Fibroblast of lung (primary cell): ENCODE measurements around the gene CFHR2. TPM values are rescaled to one million over a fixed set of nuclear protein-coding genes. Genes with fewer than 3 reads are reported as not detected.

Experiments
- DNase-seq, 2 donors: peaks; one replicate each; pipeline versions ENCODE4 v3.0.0 to v3.0.0-alpha.2; 2010; ENCODE audit warnings: low read depth in 2 of 2
- H2AFZ ChIP-seq: 2 replicates; pipeline ENCODE4 v1.5.1; 2012; ENCODE audit warnings: low read length, control low read depth, inconsistent platforms
- H3K27ac ChIP-seq: 2 replicates; pipeline ENCODE4 v1.5.1; 2011; ENCODE audit warnings: low read length, control low read depth; ENCODE audit not compliant: insufficient read depth
- H3K27me3 ChIP-seq: 2 replicates; pipeline ENCODE4 v1.5.1; 2011; ENCODE audit warnings: mild to moderate bottlenecking, low read length; ENCODE audit not compliant: control insufficient read depth, insufficient read depth
- H3K36me3 ChIP-seq: 2 replicates; pipeline ENCODE4 v1.5.1; 2011; ENCODE audit warnings: low read length; ENCODE audit not compliant: control insufficient read depth, insufficient read depth
- H3K4me1 ChIP-seq: 2 replicates; pipeline ENCODE4 v1.5.1; 2011; ENCODE audit warnings: low read length; ENCODE audit not compliant: control insufficient read depth, insufficient read depth; ENCODE audit errors: extremely low read depth
- H3K4me2 ChIP-seq: 2 replicates; pipeline ENCODE4 v1.5.1; 2011; ENCODE audit warnings: low read length, control low read depth; ENCODE audit not compliant: insufficient read depth; ENCODE audit errors: extremely low read depth
- H3K4me3 ChIP-seq, 4 experiments: fragments of 200-600 bp in 1 of 4; sonication (generic) in 1 of 4; replicated peaks in 1 of 4; 2 replicates each; pipeline ENCODE4 v1.5.1; 2011 to 2016; ENCODE audit warnings: low read length in 4 of 4, low read depth in 3 of 4, mild to moderate bottlenecking in 3 of 4, control low read depth in 2 of 4, inconsistent platforms in 1 of 4, mixed read lengths in 1 of 4; ENCODE audit not compliant: insufficient read depth in 1 of 4; ENCODE audit errors: control extremely low read depth in 1 of 4
- H3K79me2 ChIP-seq: 2 replicates; pipeline ENCODE4 v1.5.1; 2012; ENCODE audit warnings: mild to moderate bottlenecking, low read length, inconsistent platforms; ENCODE audit not compliant: control insufficient read depth, insufficient read depth
- H3K9ac ChIP-seq: 2 replicates; pipeline ENCODE4 v1.5.1; 2011; ENCODE audit warnings: mild to moderate bottlenecking, low read length, control low read depth; ENCODE audit not compliant: insufficient read depth
- H3K9me3 ChIP-seq: 2 replicates; pipeline ENCODE4 v1.5.1; 2012; ENCODE audit warnings: low read depth, low read length; ENCODE audit not compliant: control insufficient read depth, insufficient read depth
- H4K20me1 ChIP-seq: 2 replicates; pipeline ENCODE4 v1.5.1; 2011; ENCODE audit warnings: low read length; ENCODE audit not compliant: control insufficient read depth, insufficient read depth; ENCODE audit errors: extremely low read depth
- CTCF ChIP-seq, 2 donors: IDR thresholded peaks in 1 of 2; conservative IDR thresholded peaks in 1 of 2; 1 replicate in 1 of 2; 2 replicates in 1 of 2; pipeline ENCODE4 v1.5.1; 2011 to 2012; ENCODE audit warnings: low read length in 2 of 2, control low read depth in 1 of 2, inconsistent platforms in 1 of 2, low read depth in 1 of 2, mild to moderate bottlenecking in 1 of 2
- EZH2 ChIP-seq: IDR thresholded peaks from 2 replicates; pipeline ENCODE4 v1.5.1; 2012; ENCODE audit warnings: low read length, control low read depth, mild to moderate bottlenecking; ENCODE audit errors: missing control alignments
- polyA plus RNA-seq, 2 donors: library from polyadenylated mRNA; depleted of rRNA in 1 of 2; stranded (reverse) in 1 of 2; unstranded in 1 of 2; fragments of >200 nt; gene quantifications; 2 replicates each; pipeline ENCODE4 v1.2.1, GENCODE V29; 2011 to 2012; ENCODE audit warnings: missing spikeins in 1 of 2
- total RNA-seq: library from RNA; depleted of rRNA; stranded (reverse); fragments of >200 nt; gene quantifications from 2 replicates; pipeline ENCODE4 v1.2.1, GENCODE V29; 2014

The CFHR2 gene
- total and polyA plus RNA-seq, 2 donors (not counting 1 experiment from before 2014, with no cell fraction given) = not detected

GRCh38 chr1:196997423-196997822, 53.9 kb downstream of the CFHR2 start:
- Histone ChIP-seq H2AFZ (no peak overlapping the region), H3K4me2 (peak overlapping the region; percentile 35)

GRCh38 chr1:197001828-197002227, 58.3 kb downstream of the CFHR2 start:
- no peaks in the 10 kb centered on the region for H4K20me1 ChIP-seq
- H3K79me2 ChIP-seq = no peaks in the 10 kb centered on the region

More at GRCh38 chr1:196997423-196997822, 53.9 kb downstream of the CFHR2 start:
- no peak overlapping the region for H3K27ac ChIP-seq
- H3K27me3 ChIP-seq = no peaks in the 10 kb centered on the region
- H3K4me3 ChIP-seq = no peak overlapping the region
- no peaks in the 10 kb centered on the region for H3K36me3 ChIP-seq
- H3K9ac ChIP-seq = no peak overlapping the region
- H3K9me3 ChIP-seq = no peaks in the 10 kb centered on the region
- DNase-seq = peak; percentile 33 to 59
- no peaks in the 10 kb centered on the region for H3K4me1 ChIP-seq
- no peaks in the 10 kb centered on the region for H4K20me1 ChIP-seq
- H3K79me2 ChIP-seq = no peaks in the 10 kb centered on the region
- no peak for TF ChIP-seq CTCF (conservative IDR thresholded peaks at IDR 0.05 in 1 of 2, IDR thresholded peaks at IDR 0.05 in 1 of 2; ENCODE audit: low read depth in 1 of 2, low read length in 2 of 2)
- TF ChIP-seq EZH2 = no peak

GRCh38 chr1:197003132-197003531, 59.6 kb downstream of the CFHR2 start:
- Histone ChIP-seq H3K36me3 (no peaks in the 10 kb centered on the region), H3K27ac (no peak overlapping the region), H2AFZ (no peak overlapping the region), H3K4me2 (no peak overlapping the region), H3K4me3 (no peak overlapping the region), H3K9me3 (no peaks in the 10 kb centered on the region), H3K9ac (no peak overlapping the region), H3K79me2 (no peaks in the 10 kb centered on the region), H3K4me1 (no peaks in the 10 kb centered on the region), H4K20me1 (no peaks in the 10 kb centered on the region), H3K27me3 (no peaks in the 10 kb centered on the region)
- no peak for DNase-seq
- no peak for TF ChIP-seq EZH2
- no peak for TF ChIP-seq CTCF (conservative IDR thresholded peaks at IDR 0.05 in 1 of 2, IDR thresholded peaks at IDR 0.05 in 1 of 2; ENCODE audit: low read depth in 1 of 2, low read length in 2 of 2)

More at GRCh38 chr1:197001828-197002227, 58.3 kb downstream of the CFHR2 start:
- H3K4me1 ChIP-seq = no peaks in the 10 kb centered on the region
- H3K27ac ChIP-seq = no peak overlapping the region
- H3K27me3 ChIP-seq = no peaks in the 10 kb centered on the region
- H3K4me2 ChIP-seq = no peak overlapping the region
- TF ChIP-seq EZH2 (no peak), CTCF (conservative IDR thresholded peaks at IDR 0.05 in 1 of 2, IDR thresholded peaks at IDR 0.05 in 1 of 2; ENCODE audit: low read depth in 1 of 2, low read length in 2 of 2) (no peak)
- no peak overlapping the region for H2AFZ ChIP-seq
- no peaks in the 10 kb centered on the region for H3K36me3 ChIP-seq
- DNase-seq = no peak
- H3K9ac ChIP-seq = no peak overlapping the region
- no peak overlapping the region for H3K4me3 ChIP-seq
- no peaks in the 10 kb centered on the region for H3K9me3 ChIP-seq
